Hepatocyte (in vitro differentiated cells): ENCODE measurements around the gene TPRX1. TPM values are rescaled to one million over a fixed set of nuclear protein-coding genes. Genes with fewer than 3 reads are reported as not detected.
"Not testable (repeated sequence)": the region's sequence is repeated elsewhere in the genome, so short reads cannot be mapped to it uniquely, and the experiment has no call there.

Source experiments
- DNase-seq: peaks from one replicate; pipeline ENCODE4 v3.0.0-alpha.2; 2016; ENCODE audit warnings: low spot score
- H2AFZ ChIP-seq: fragments of 200-600 bp; sonication (generic); 2 replicates; pipeline ENCODE4 v1.6.0; 2016; ENCODE audit warnings: antibody characterized with exemption, mild to moderate bottlenecking
- H3K27ac ChIP-seq: fragments of 200-600 bp; sonication (generic); 2 replicates; pipeline ENCODE4 v1.5.1; 2016; ENCODE audit warnings: mild to moderate bottlenecking
- H3K27me3 ChIP-seq: fragments of 200-600 bp; sonication (generic); 2 replicates; pipeline ENCODE4 v1.6.1; 2016
- H3K36me3 ChIP-seq: fragments of 200-600 bp; sonication (generic); replicated peaks from 2 replicates; pipeline ENCODE4 v1.5.1; 2016; ENCODE audit warnings: low read depth; ENCODE audit not compliant: insufficient read depth
- H3K4me1 ChIP-seq: fragments of 200-600 bp; sonication (generic); 2 replicates; pipeline ENCODE4 v1.5.1; 2016; ENCODE audit warnings: mild to moderate bottlenecking, moderate library complexity; ENCODE audit not compliant: insufficient read depth
- H3K4me2 ChIP-seq: fragments of 200-600 bp; sonication (generic); 2 replicates; pipeline ENCODE4 v1.6.0; 2016
- H3K4me3 ChIP-seq: fragments of 200-600 bp; sonication (generic); 2 replicates; pipeline ENCODE4 v1.5.1; 2016; ENCODE audit warnings: mild to moderate bottlenecking
- H3K79me2 ChIP-seq: fragments of 200-600 bp; sonication (generic); 2 replicates; pipeline ENCODE4 v1.6.0; 2017; ENCODE audit warnings: mild to moderate bottlenecking
- H3K9me2 ChIP-seq: fragments of 200-600 bp; sonication (generic); replicated peaks from 2 replicates; pipeline ENCODE4 v1.6.0; 2017; ENCODE audit warnings: mild to moderate bottlenecking; ENCODE audit not compliant: insufficient read depth
- H3K9me3 ChIP-seq: fragments of 200-600 bp; sonication (generic); 2 replicates; pipeline ENCODE4 v1.5.1; 2016; ENCODE audit warnings: low read depth, mild to moderate bottlenecking
- H4K20me1 ChIP-seq: fragments of 200-600 bp; sonication (generic); 2 replicates; pipeline ENCODE4 v1.6.0; 2016; ENCODE audit warnings: mild to moderate bottlenecking; ENCODE audit not compliant: insufficient read depth, poor library complexity, severe bottlenecking
- CTCF ChIP-seq: fragments of 200-600 bp; sonication (generic); IDR thresholded peaks from 2 replicates; pipeline ENCODE4 v1.5.1; 2016; ENCODE audit warnings: antibody characterized with exemption, mild to moderate bottlenecking; ENCODE audit not compliant: poor library complexity
- EZH2 ChIP-seq: fragments of 200-600 bp; sonication (generic); IDR thresholded peaks from 2 replicates; pipeline ENCODE4 v1.6.1; 2016; ENCODE audit warnings: antibody characterized with exemption, mild to moderate bottlenecking, borderline replicate concordance
- EZH2phosphoT487 ChIP-seq: fragments of 200-600 bp; sonication (generic); IDR thresholded peaks from one replicate; pipeline ENCODE4 v1.6.1; 2018; ENCODE audit warnings: antibody characterized with exemption, mild to moderate bottlenecking, low read depth, moderate library complexity; ENCODE audit not compliant: unreplicated experiment, severe bottlenecking
- WGBS: methylation state at CpG from one replicate; pipeline ENCODE4 v1.1.6; 2016; ENCODE audit warnings: low lambda C conversion rate; ENCODE audit errors: missing lambda C conversion rate; 5-methylcytosine and 5-hydroxymethylcytosine counted together
- polyA plus RNA-seq: library from polyadenylated mRNA; unstranded; fragments of >200 nt; fragmentation: Nextera tagmentation; extraction: Ambion mirVana; gene quantifications from 2 replicates; pipeline ENCODE4 v1.2.1, GENCODE V29; 2016
- total RNA-seq: library from RNA; depleted of rRNA; stranded (reverse); fragments of >200 nt; gene quantifications from 2 replicates; pipeline ENCODE4 v1.2.3, GENCODE V29; 2014

TPRX1 gene
- total and polyA plus RNA-seq, 2 experiments from 2014 or later: not detected

GRCh38 chr19:47821460-47822020, 17.2 kb upstream of the TPRX1 start, which contains the start of gene CRX:
Gene CRX, plus strand, starts transcription at chr19:47821937. Its CDS starts 12,507 bp downstream, at chr19:47834444.
- H3K27ac ChIP-seq: no peak within 1 kb of the TSS
- no peak for DNase-seq
- no peaks in the 10 kb centered on the region for H3K9me3 ChIP-seq
- no peak within 1 kb of the TSS for H3K4me3 ChIP-seq
- H3K4me2 ChIP-seq: no peak within 1 kb of the TSS
- no peaks in the 10 kb centered on the region for H3K36me3 ChIP-seq
- H2AFZ ChIP-seq: no peak within 1 kb of the TSS
- H3K9me2 ChIP-seq: no peaks in the 10 kb centered on the region
- peaks cover 25% of the 10 kb centered on the region for H3K27me3 ChIP-seq
- no peaks in the 10 kb centered on the region for H3K4me1 ChIP-seq
- WGBS: 45% methylated on average over 15 of the region's 15 CpGs
- TF ChIP-seq CTCF (no peak), EZH2 (no peak), EZH2phosphoT487 (no peak)
- no peaks in the 10 kb centered on the region for H3K79me2 ChIP-seq
- H4K20me1 ChIP-seq: no peaks in the 10 kb centered on the region

GRCh38 chr19:47820410-47820809, 16.1 kb upstream of the TPRX1 start:
- WGBS: 89% methylated on average over 2 of the region's 2 CpGs
- H2AFZ ChIP-seq: no peak overlapping the region
- H3K4me3 ChIP-seq: no peak overlapping the region
- no peak overlapping the region for H3K4me2 ChIP-seq
- no peaks in the 10 kb centered on the region for H3K9me2 ChIP-seq
- no peaks in the 10 kb centered on the region for H4K20me1 ChIP-seq
- H3K79me2 ChIP-seq: no peaks in the 10 kb centered on the region
- no peak for TF ChIP-seq EZH2
- TF ChIP-seq EZH2phosphoT487: no peak
- no peak for TF ChIP-seq CTCF
- H3K27me3 ChIP-seq: peaks cover 25% of the 10 kb centered on the region
- H3K9me3 ChIP-seq: no peaks in the 10 kb centered on the region
- no peak for DNase-seq
- H3K27ac ChIP-seq: no peak overlapping the region
- H3K36me3 ChIP-seq: no peaks in the 10 kb centered on the region
- no peaks in the 10 kb centered on the region for H3K4me1 ChIP-seq

GRCh38 chr19:47819858-47820257, 15.5 kb upstream of the TPRX1 start:
- Histone ChIP-seq H3K27me3 (peaks cover 25% of the 10 kb centered on the region), H3K4me2 (no peak overlapping the region), H2AFZ (no peak overlapping the region), H4K20me1 (no peaks in the 10 kb centered on the region), H3K9me3 (no peaks in the 10 kb centered on the region), H3K79me2 (no peaks in the 10 kb centered on the region), H3K4me1 (no peaks in the 10 kb centered on the region), H3K36me3 (no peaks in the 10 kb centered on the region), H3K27ac (no peak overlapping the region), H3K9me2 (no peaks in the 10 kb centered on the region), H3K4me3 (no peak overlapping the region)
- TF ChIP-seq CTCF (no peak), EZH2phosphoT487 (no peak), EZH2 (no peak)
- DNase-seq: no peak
- 16% methylated on average over 10 of the region's 10 CpGs for WGBS

- not testable (repeated sequence) for DNase-seq, H3K9me2 ChIP-seq, H4K20me1 ChIP-seq, H3K79me2 ChIP-seq, H2AFZ ChIP-seq, H3K27ac ChIP-seq, H3K4me2 ChIP-seq, H3K9me3 ChIP-seq, H3K4me3 ChIP-seq, H3K4me1 ChIP-seq, H3K36me3 ChIP-seq
- WGBS: 88% methylated on average over 1 of the region's 1 CpG
- peaks cover 25% of the 10 kb centered on the region for H3K27me3 ChIP-seq
These were observed 13.9 kb upstream of the TPRX1 start for GRCh38 chr19:47818221-47818620.

- not testable (repeated sequence) for H3K79me2 ChIP-seq, H3K27ac ChIP-seq, H3K4me3 ChIP-seq, H4K20me1 ChIP-seq, H3K4me1 ChIP-seq, H3K4me2 ChIP-seq, H3K36me3 ChIP-seq, DNase-seq, H2AFZ ChIP-seq, H3K9me3 ChIP-seq, H3K9me2 ChIP-seq
- WGBS: 92% methylated on average over 7 of the region's 8 CpGs
- H3K27me3 ChIP-seq: peaks cover 16% of the 10 kb centered on the region
These were observed 11.9 kb upstream of the TPRX1 start for GRCh38 chr19:47816270-47816669.
